ENCODE data around the gene KCNIP3.

DNA sequence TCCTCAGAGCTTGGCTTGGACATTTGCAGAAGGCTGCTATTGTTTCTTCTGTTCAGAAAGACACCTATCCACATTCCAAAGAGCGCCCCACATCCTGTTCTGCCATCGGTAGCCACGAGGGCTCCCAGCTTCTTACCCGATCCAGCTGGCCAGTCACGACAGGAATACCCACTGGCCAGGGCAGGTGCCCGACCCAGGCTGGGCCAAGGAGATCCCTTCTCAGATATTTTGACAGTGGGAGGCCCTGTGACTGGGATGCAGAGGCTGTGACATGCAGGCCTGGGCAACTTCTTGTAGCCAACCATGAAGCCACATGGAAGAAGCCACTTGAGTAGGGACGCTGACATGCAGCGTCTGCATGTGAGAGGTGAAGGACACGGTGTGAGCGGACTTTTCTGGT, 34.5 kb downstream of the KCNIP3 start:
- TF ChIP-seq, protein P1, sequence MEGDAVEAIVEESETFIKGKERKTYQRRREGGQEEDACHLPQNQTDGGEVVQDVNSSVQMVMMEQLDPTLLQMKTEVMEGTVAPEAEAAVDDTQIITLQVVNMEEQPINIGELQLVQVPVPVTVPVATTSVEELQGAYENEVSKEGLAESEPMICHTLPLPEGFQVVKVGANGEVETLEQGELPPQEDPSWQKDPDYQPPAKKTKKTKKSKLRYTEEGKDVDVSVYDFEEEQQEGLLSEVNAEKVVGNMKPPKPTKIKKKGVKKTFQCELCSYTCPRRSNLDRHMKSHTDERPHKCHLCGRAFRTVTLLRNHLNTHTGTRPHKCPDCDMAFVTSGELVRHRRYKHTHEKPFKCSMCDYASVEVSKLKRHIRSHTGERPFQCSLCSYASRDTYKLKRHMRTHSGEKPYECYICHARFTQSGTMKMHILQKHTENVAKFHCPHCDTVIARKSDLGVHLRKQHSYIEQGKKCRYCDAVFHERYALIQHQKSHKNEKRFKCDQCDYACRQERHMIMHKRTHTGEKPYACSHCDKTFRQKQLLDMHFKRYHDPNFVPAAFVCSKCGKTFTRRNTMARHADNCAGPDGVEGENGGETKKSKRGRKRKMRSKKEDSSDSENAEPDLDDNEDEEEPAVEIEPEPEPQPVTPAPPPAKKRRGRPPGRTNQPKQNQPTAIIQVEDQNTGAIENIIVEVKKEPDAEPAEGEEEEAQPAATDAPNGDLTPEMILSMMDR (IDR thresholded peaks at IDR 0.05; ENCODE audit: low read depth, low read length, missing input control), result no peak
- no peak for TF ChIP-seq YY1 (IDR thresholded peaks at IDR 0.05)
- no peak for TF ChIP-seq FOXA1 (IDR thresholded peaks at IDR 0.05)
- TF ChIP-seq GABPA (IDR thresholded peaks at IDR 0.05 in 1 of 2, conservative IDR thresholded peaks at IDR 0.05 in 1 of 2), result no peak
- no peak for TF ChIP-seq REST (IDR thresholded peaks at IDR 0.05)
- no peak for TF ChIP-seq TAF1 (conservative IDR thresholded peaks at IDR 0.05)
- no peak for TF ChIP-seq HNF4A (conservative IDR thresholded peaks at IDR 0.05)

Data from liver (tissue), 3 donors.